HCT116 (cell line): ENCODE results near the gene NKTR. TPM values are rescaled to one million over a fixed set of nuclear protein-coding genes. Genes with fewer than 3 reads are reported as not detected.

ENCODE experiments used
- ATAC-seq: fragments of 200-7000 bp; cut with Tn5 transposase; 2 replicates; pipeline ENCODE4 v1.9.1; 2020; ENCODE audit warnings: mild to moderate bottlenecking, moderate library complexity
- BruUV-seq: library from RNA; stranded (reverse); fragments of 400-500 nt; replicated peaks from 2 replicates; lab custom pipeline; 2021; lab: Mats Ljungman, UMichigan
- CTCF ChIA-PET: fragments of 300-600 bp; sonication (Branson Sonifier 250); formaldehyde crosslinking; loops from one replicate; lab custom pipeline; 2021; ENCODE audit warnings: antibody characterized with exemption; lab: Charles Lee
- POLR2A ChIA-PET: fragments of 300-600, 350-600 bp; sonication (Branson Sonifier 250); formaldehyde crosslinking; loops from one replicate; lab custom pipeline; 2021; ENCODE audit warnings: antibody characterized with exemption; lab: Charles Lee
- RAD21 ChIA-PET, 2 experiments: fragments of 300-600 bp; sonication (Branson Sonifier 250); formaldehyde crosslinking; loops; one replicate each; lab custom pipeline; 2023; ENCODE audit warnings: low total read pairs in 2 of 2; ENCODE audit not compliant: uncharacterized antibody in 2 of 2, unreplicated experiment in 2 of 2, low non-redundant PET in 1 of 2; lab: Charles Lee
- DNase-seq: peaks from one replicate; pipeline ENCODE4 v3.0.0-alpha.2; 2010; ENCODE audit warnings: low read depth, low spot score
- H2AFZ ChIP-seq: fragments of 200-600 bp; shearing (Covaris generic), sonication (generic); 2 replicates; pipeline ENCODE4 v1.6.1; 2017; ENCODE audit warnings: low read depth, mixed run types, mixed read lengths, antibody characterized with exemption, low read length; ENCODE audit not compliant: poor library complexity, severe bottlenecking
- H3K27ac ChIP-seq: 2 replicates; pipeline ENCODE4 v1.5.1; 2012; ENCODE audit warnings: low read depth, low read length
- H3K27me3 ChIP-seq: fragments of 200-600 bp; sonication (generic); 2 replicates; pipeline ENCODE4 v1.6.1; 2016; ENCODE audit warnings: mixed run types, low read length, mixed read lengths; ENCODE audit not compliant: insufficient read depth
- H3K36me3 ChIP-seq, 2 experiments: fragments of 200-500 bp in 1 of 2; fragments of 200-600 bp in 1 of 2; sonication (Bioruptor generic) in 1 of 2; sonication (generic) in 1 of 2; 2 replicates each; pipeline versions ENCODE4 v1.5.1 to v1.6.1; 2014 to 2016; ENCODE audit warnings: low read length in 2 of 2, inconsistent platforms in 1 of 2, mixed read lengths in 1 of 2, mixed run types in 1 of 2; ENCODE audit not compliant: insufficient read depth in 2 of 2, control insufficient read depth in 1 of 2
- H3K4me1 ChIP-seq, 2 experiments: fragments of 200-600 bp in 1 of 2; sonication (generic) in 1 of 2; 2 replicates each; pipeline versions ENCODE4 v1.5.1 to v1.6.1; 2012 to 2017; ENCODE audit warnings: low read length in 2 of 2, inconsistent platforms in 1 of 2, mild to moderate bottlenecking in 1 of 2, mixed read lengths in 1 of 2, mixed run types in 1 of 2, moderate library complexity in 1 of 2; ENCODE audit not compliant: insufficient read depth in 2 of 2, control insufficient read depth in 1 of 2
- H3K4me2 ChIP-seq: fragments of 200-600 bp; sonication (generic); 2 replicates; pipeline ENCODE4 v1.6.1; 2017; ENCODE audit warnings: mixed run types, low read length, mixed read lengths
- H3K4me3 ChIP-seq, 2 experiments: fragments of 200-600 bp in 1 of 2; sonication (generic) in 1 of 2; replicated peaks in 1 of 2; 2 replicates each; pipeline ENCODE4 v1.5.1; 2011 to 2016; ENCODE audit warnings: low read length in 2 of 2, control low read depth in 1 of 2, low read depth in 1 of 2, mild to moderate bottlenecking in 1 of 2, mixed read lengths in 1 of 2, mixed run types in 1 of 2
- H3K79me2 ChIP-seq: fragments of 200-600 bp; sonication (generic); 2 replicates; pipeline ENCODE4 v1.6.1; 2017; ENCODE audit warnings: mild to moderate bottlenecking, mixed run types, low read length, moderate library complexity, mixed read lengths; ENCODE audit not compliant: insufficient read depth
- H3K9ac ChIP-seq: fragments of 200-600 bp; sonication (generic); 2 replicates; pipeline ENCODE4 v1.6.1; 2016; ENCODE audit warnings: low read length, mixed read lengths
- H3K9me2 ChIP-seq: fragments of 200-600 bp; sonication (generic), shearing (Covaris generic); 2 replicates; pipeline ENCODE4 v1.6.1; 2017; ENCODE audit warnings: mixed run types, mild to moderate bottlenecking, moderate library complexity; ENCODE audit not compliant: insufficient read depth
- H3K9me3 ChIP-seq, 2 experiments: fragments of 200-500 bp in 1 of 2; fragments of 200-600 bp in 1 of 2; sonication (Bioruptor generic) in 1 of 2; sonication (generic) in 1 of 2; 2 replicates each; pipeline ENCODE4 v1.6.1; 2014 to 2017; ENCODE audit warnings: low read length in 2 of 2, mixed read lengths in 2 of 2, inconsistent platforms in 1 of 2, low read depth in 1 of 2, mild to moderate bottlenecking in 1 of 2, mixed run types in 1 of 2, moderate library complexity in 1 of 2; ENCODE audit not compliant: control insufficient read depth in 1 of 2, insufficient read depth in 1 of 2
- H4K20me1 ChIP-seq: fragments of 200-600 bp; sonication (generic), shearing (Covaris generic); 2 replicates; pipeline ENCODE4 v1.6.1; 2017; ENCODE audit warnings: mixed run types, mild to moderate bottlenecking, moderate library complexity; ENCODE audit not compliant: insufficient read depth
- CEBPB ChIP-seq: IDR thresholded peaks from 2 replicates; pipeline ENCODE4 v1.6.1; 2012; ENCODE audit warnings: low read depth
- CTCF ChIP-seq, 3 experiments: fragments of 200-600 bp in 1 of 3; sonication (generic) in 1 of 3; IDR thresholded peaks in 2 of 3; conservative IDR thresholded peaks in 1 of 3; 2 replicates each; pipeline ENCODE4 v1.5.1; 2012 to 2017; ENCODE audit warnings: low read depth in 2 of 3, low read length in 2 of 3, antibody characterized with exemption in 1 of 3, borderline replicate concordance in 1 of 3, control low read depth in 1 of 3, mild to moderate bottlenecking in 1 of 3, mixed read lengths in 1 of 3, mixed run types in 1 of 3, moderate library complexity in 1 of 3; ENCODE audit not compliant: insufficient read depth in 1 of 3
- EGR1 ChIP-seq: IDR thresholded peaks from 2 replicates; pipeline ENCODE4 v1.6.1; 2012; ENCODE audit warnings: low read depth
- ELF1 ChIP-seq: IDR thresholded peaks from 2 replicates; pipeline ENCODE4 v1.6.1; 2012; ENCODE audit warnings: low read depth, borderline replicate concordance
- EZH2phosphoT487 ChIP-seq: fragments of 200-600 bp; IDR thresholded peaks from 2 replicates; pipeline ENCODE4 v1.6.1; 2018; ENCODE audit warnings: antibody characterized with exemption, borderline replicate concordance
- FOSL1 ChIP-seq: IDR thresholded peaks from 2 replicates; pipeline ENCODE4 v1.6.1; 2012; ENCODE audit warnings: low read depth
- JUND ChIP-seq: IDR thresholded peaks from 2 replicates; pipeline ENCODE4 v1.6.1; 2012
- POLR2A ChIP-seq: IDR thresholded peaks from 2 replicates; pipeline ENCODE4 v1.7.0; 2011; ENCODE audit warnings: borderline replicate concordance; ENCODE audit not compliant: insufficient read depth, insufficient read length; ENCODE audit errors: extremely low read depth
- POLR2AphosphoS5 ChIP-seq: IDR thresholded peaks from 2 replicates; pipeline ENCODE4 v1.6.1; 2011; ENCODE audit warnings: mild to moderate bottlenecking, low read depth, low read length, moderate library complexity
- REST ChIP-seq: IDR thresholded peaks from 2 replicates; pipeline ENCODE4 v1.6.1; 2012; ENCODE audit warnings: low read depth
- SP1 ChIP-seq: IDR thresholded peaks from 2 replicates; pipeline ENCODE4 v1.6.1; 2012; ENCODE audit warnings: low read depth
- SRF ChIP-seq: IDR thresholded peaks from 2 replicates; pipeline ENCODE4 v1.6.1; 2012; ENCODE audit warnings: low read depth
- TCF7L2 ChIP-seq: IDR thresholded peaks from 2 replicates; pipeline ENCODE4 v1.7.0; 2011; ENCODE audit warnings: borderline replicate concordance, inconsistent platforms; ENCODE audit not compliant: insufficient read depth, insufficient read length; ENCODE audit errors: extremely low read depth
- ZFX ChIP-seq: fragments of 450-650 bp; IDR thresholded peaks from 2 replicates; pipeline ENCODE4 v1.6.1; 2017
- intact Hi-C: fragments of 100-400 bp; cut with micrococcal nuclease; formaldehyde crosslinking; loops from 2 replicates; pipeline ENCODE4 v1.10.0; 2022
- total RNA-seq: library from RNA; stranded (reverse); gene quantifications from one replicate; pipeline ENCODE4 v1.2.1, GENCODE V29; 2021; ENCODE audit not compliant: unreplicated experiment
- TF ChIP-seq, protein P1 (sequence below): IDR thresholded peaks from 2 replicates; pipeline ENCODE4 v1.6.1; 2012

Gene NKTR
- total RNA-seq, 1 experiment from 2014 or later, result 59.7 TPM

- H3K4me3 ChIP-seq, result no peak overlapping the region
- H3K4me1 ChIP-seq, result peaks cover 0 to 3% of the 10 kb centered on the region in 2 experiments; a peak in 1 of 4 replicates
- H3K9me2 ChIP-seq, result no peaks in the 10 kb centered on the region
- TF ChIP-seq CEBPB, result no peak
- no peak for TF ChIP-seq SRF
- TF ChIP-seq JUND, result no peak
- no peak for TF ChIP-seq TCF7L2
- no peak for TF ChIP-seq POLR2A
- no peak for TF ChIP-seq EZH2phosphoT487
- TF ChIP-seq CTCF (IDR thresholded peaks at IDR 0.05 in 2 of 3, conservative IDR thresholded peaks at IDR 0.05 in 1 of 3; ENCODE audit: borderline replicate concordance in 1 of 3, insufficient read depth in 1 of 3, low read depth in 2 of 3, low read length in 2 of 3), result no peak
- no peak for TF ChIP-seq REST
- TF ChIP-seq ZFX, result no peak
- no peak for TF ChIP-seq POLR2AphosphoS5
- TF ChIP-seq EGR1, result no peak
- no peak for TF ChIP-seq SP1
- TF ChIP-seq, protein P1, sequence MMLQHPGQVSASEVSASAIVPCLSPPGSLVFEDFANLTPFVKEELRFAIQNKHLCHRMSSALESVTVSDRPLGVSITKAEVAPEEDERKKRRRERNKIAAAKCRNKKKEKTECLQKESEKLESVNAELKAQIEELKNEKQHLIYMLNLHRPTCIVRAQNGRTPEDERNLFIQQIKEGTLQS, result no peak
- no peak for TF ChIP-seq ELF1
- no peak for TF ChIP-seq FOSL1
- no peak overlapping the region for H3K9ac ChIP-seq
- H3K9me3 ChIP-seq, result no peaks in the 10 kb centered on the region
- H3K27me3 ChIP-seq, result peaks cover 5% of the 10 kb centered on the region; the same call in 1 of the 2 replicates
- H2AFZ ChIP-seq, result no peak overlapping the region
- ATAC-seq, result no peak
- DNase-seq, result no peak
- no TSS peak for BruUV-seq
- no peak overlapping the region for H3K4me2 ChIP-seq
- H3K79me2 ChIP-seq, result no peaks in the 10 kb centered on the region
- POLR2A ChIA-PET, result no interaction called here
- no peaks in the 10 kb centered on the region for H4K20me1 ChIP-seq
- CTCF ChIA-PET, result no interaction called here
- RAD21 ChIA-PET, result no interaction called here
- H3K27ac ChIP-seq, result no peak overlapping the region
- intact Hi-C loops, result no loop called here
- H3K36me3 ChIP-seq, result no peaks in the 10 kb centered on the region
These were observed 96.1 kb downstream of the NKTR start for GRCh38 chr3:42696356-42697288.
